NCI-H510A treated with DMSO at 0.1 percent for 48 hours (cell line): Measurements from ENCODE around the gene CNOT11.
A peak's percentile ranks its signal among the peaks of the same experiment; 100 is the strongest.

Experiments used
- DNase-seq: peaks from one replicate; lab custom pipeline; 2025; lab: John Stamatoyannopoulos, UW

CNOT11 gene

DNA sequence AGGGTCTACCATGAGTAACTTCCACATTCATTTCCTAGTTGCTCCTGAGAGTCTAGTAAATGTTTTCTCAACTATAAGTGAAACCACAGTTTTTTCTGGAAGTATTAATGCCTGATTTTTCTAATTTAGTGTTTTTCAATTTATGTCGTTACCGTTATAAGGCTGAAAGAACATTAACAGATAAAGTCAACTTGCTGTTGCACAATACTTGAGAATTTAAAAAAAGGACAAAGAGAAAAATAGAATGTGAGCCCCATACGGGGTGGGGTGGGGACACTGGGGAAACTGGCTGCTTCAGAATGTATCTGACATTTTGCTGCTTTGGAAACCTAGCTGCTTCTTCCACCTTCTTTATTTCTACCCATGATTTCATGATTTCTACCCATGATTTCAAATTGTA, 26.2 kb downstream of the CNOT11 start:
- DNase-seq: no peak

DNA sequence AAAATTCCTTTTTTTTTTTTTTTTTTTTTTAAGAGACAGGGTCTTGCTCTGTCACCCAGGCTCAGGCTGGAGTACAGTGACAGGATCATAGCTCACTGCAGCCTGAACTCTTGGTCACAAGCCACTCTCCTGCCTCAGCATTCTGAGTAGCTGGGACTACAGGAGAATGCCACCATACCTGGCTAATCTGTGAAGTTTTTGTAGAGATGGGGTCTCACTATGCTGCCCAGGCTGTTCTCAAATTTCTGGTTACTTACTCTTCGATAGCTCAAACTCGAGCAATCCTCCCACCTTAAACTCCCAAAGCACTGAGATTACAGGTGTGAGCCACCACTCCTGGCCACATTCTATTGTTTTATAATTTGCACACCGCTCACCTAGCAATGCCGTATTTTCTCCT, 28.8 kb downstream of the CNOT11 start:
- DNase-seq: no peak

DNA sequence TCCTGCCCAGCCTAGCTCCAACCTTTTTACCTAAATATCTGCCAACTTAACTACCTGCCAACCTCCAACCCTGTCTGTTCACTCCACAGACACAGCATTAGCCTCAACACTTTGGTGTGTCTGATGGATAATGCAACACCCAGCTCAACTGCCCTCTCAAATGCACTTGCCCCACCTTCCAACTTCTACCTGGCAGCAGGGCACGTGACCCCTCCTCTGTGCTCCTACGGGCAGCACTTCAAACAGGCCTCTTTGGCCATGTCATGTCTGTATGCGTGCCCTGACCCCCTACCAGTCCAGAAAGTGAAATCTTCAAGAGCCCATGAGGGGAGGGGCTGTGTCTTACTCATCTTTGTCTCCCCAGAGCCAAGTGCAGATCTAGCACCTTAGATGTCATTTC, 30.3 kb downstream of the CNOT11 start:
- no peak for DNase-seq

DNA sequence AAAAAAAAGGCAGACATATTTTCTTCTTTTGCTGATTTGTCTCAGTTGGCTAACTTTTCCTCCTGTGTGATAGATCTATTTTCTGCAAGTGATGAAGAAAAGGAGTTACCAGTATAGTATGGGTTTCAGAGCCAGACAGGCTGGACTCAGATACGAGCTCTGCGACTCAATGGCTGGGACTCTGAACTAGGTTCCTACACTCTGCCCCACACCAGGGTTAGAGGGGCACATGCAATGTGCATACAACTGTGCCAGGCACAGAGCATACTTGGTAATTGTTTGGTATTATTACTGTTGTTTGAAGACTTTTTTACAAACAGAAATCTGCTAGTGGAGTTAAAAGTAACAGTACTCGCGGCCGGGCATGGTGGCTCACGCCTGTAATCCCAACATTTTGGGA, 34.0 kb downstream of the CNOT11 start:
- DNase-seq: no peak

DNA sequence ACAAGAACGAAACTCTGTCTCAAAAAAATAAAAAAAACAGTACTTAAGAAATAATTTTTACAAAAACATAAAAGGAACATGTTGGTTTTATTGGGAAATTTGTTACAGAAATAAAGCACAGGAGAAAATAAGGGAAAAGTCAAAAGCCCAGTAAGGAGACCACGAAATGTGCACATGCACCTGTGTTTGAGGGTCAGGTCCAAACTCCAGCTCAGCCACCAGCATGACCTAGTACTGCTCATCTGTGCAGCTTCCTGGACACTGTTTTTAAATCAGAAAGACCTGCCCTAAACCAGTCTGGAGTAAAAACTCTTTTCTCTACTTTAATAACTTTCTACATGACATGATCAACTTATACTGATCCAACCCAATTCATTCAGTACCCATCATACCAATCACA, 34.6 kb downstream of the CNOT11 start:
- no peak for DNase-seq

DNA sequence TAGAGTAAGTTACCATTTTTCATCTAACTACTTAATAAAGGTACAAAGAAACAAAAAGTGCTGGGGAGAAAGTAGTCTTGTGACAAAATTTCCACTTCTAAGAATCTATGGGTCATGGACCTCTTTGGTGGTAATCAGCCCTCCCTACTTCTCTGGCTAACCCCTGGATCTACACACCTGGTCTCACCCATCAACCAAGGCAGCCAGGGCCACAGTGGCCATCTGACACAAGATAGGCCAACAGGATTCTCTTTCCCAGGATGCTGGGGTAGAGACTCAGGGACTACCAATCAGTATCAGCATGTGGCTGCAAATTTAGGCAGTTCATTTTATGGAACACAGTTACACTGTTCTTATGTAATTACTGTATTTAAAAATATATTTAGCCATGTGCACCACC, 38.0 kb downstream of the CNOT11 start:
- no peak for DNase-seq

DNA sequence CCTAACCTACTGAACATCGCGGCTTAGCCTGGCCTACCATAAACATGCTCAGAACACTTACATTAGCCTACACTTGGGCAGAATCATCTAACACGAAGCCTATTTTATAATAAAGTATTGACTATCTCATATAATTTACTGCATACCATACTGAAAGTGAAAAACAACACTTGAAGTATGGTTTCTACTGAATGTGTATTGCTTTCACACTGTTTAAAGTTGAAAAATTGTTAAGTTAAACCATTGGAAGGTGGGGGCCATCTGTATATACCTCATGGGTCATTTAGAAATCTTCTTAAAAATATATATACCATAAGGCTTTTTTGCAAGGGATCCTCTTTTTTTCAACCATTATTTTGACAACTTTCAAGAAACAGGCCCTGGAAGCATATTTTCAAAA, 39.3 kb downstream of the CNOT11 start:
- DNase-seq: no peak

DNA sequence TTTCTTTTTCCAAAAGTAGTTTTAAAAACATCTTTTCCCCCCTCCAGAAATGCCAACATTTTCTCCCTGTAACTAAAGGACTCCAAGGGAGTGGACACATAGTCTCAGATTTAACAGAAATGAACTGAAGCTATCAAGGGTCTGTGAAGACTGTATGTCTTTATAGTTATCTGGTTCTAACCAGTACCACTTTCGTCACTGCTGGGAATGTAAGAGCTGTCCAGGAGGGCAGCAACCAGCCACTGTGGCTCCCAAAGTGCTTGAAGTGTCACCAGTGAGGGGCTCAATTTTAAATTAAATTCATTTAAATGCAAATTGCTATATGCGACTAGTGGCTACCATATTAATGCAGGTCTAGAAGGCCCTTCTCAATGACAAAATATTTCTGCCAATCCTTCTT, 40.9 kb downstream of the CNOT11 start:
- DNase-seq: no peak

DNA sequence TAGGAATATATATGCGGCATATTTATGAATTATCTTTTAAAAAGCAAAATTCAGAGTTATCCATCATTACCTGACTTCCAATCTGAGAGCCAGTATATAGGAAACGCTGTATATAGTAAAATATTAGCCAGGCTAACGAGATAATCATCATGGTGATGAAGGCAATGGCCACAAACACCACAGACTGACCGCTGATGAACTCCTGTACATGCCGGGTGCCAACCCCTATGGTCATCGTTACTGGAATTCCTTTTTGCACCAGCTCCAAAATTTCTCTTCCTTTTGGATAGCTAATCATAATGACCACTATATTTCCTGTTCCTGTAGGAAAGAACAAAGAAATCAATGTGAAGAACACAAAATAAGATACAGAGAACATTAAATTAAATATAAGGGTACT, 42.2 kb downstream of the CNOT11 start:
- DNase-seq: no peak

DNA sequence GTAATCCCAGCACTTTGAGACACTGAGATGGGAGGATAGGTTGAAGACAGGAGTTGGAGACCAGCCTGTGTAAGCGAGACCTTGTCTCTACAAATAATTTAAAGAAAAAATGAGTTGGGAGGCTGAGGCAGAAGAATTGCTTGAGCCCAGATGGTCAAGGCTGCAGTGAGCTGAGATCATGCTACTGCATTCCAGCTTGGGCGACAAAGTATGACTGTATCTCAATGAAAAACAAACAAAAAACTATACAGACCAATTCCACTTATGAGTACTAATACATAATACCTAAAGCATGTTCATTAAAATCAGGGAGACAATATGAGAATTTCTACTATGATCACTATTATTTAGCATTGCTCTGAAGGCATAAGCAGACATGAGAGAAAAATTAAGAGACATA, 43.2 kb downstream of the CNOT11 start:
- no peak for DNase-seq

DNA sequence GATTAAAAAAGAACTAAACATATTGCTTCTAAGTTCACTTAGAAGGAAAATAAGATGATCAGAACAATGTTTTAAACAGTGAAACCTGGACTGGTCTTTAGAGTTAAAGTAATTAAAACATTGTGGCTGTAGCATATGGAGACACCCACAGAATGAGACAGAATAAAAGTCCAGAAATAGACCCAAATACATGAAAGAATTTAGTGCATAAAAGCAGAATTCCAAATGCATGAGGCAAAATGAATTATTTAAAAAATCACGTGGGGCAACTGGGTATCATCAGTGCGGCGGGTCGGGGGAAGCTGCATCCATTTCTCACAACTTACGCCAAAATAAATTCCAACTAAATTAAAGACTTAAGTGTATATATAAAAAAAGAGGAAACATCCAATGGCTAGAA, 43.7 kb downstream of the CNOT11 start:
- DNase-seq: no peak

DNA sequence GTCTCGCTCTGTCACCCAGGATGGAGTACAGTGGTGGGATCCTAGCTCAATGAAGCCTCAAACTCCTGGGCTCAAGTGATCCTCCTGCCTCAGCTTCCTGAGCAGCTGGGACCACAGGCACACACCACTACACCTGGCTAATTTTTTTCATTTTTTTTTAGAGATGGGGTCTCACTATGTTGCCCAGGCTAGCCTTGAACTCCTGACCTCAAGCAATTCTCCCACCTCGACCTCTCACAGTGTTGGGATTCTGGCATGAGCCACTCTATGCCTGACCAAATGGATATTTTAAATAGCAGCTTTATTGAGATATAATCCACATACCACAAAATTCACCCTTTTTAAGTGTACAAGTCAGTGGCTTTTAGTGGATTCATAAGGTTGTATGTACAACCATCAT, 44.7 kb downstream of the CNOT11 start:
- DNase-seq: no peak

DNA sequence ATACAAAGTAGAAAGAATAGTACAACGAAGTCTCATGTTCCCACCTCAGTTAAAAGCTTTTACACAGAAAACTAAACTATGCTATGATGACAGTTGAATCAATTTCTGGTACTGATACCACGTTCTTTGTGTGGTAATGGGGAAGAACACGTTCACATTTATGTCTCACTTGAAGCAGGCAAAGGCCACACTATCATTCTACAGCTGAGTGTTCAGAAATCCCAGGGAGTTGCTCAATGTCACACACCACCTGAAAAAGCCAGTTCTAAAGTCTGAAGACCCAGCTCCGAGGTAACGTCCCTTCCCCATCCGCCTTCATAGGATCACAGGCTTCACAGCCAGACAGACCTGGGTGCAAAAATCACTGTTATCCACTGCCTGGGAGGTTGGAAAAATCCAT, 46.9 kb downstream of the CNOT11 start:
- DNase-seq: no peak

DNA sequence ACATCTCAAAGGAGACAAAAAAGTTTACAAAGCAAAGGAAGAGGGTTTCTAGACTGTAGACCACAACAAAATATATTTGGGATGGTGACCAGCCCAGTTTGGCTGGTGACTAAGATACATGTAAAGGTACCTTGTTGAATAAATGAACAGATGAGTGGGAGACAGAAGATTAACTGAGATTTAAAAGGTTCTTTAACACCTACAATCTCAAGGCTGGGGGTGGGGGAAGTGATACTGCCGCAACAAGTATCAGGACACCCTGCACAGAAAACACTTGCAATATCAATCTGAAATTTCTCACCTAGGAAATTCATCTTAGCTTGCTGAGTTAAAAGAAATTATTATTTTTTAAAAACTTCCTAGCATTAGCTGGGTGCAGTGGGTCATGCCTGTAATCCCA, 47.5 kb downstream of the CNOT11 start:
- DNase-seq: no peak

DNA sequence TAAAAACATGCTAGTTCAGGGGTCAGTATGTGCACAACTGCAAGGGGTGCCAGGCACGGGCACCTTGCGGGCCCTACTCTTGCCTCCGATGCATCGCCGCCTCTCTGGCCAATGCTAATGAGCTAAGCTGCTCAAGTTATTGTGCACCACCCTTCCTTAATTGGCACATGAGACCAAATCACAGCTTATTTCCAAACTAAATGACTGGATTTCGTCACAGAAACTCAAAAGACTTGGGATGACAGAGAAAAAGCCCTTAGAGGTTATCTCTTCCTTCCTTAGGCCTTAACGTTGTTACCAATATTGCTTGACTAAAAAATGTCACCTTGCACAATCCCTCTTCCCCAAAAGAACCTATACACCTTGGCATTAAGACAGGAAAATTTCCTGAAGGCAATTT, 48.1 kb downstream of the CNOT11 start:
- no peak for DNase-seq

DNA sequence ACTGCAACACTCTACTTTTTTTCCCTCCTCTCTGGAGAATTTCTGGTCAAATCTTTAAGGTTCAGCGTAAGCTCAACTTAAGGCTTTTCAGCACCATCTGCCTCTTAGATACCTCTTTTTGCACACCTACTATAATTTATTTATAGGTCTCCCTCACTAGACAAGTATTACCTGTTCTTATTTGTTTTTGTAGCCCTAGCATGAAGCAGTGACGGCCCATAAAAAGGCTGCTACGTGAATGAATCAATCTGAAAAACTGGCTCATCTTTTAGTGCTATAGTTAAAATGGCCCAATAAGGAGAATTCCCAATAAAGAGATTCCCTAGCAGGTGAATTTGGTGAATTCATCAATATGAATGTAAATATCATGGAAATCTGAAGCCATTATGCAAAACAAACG, 49.3 kb downstream of the CNOT11 start:
- peak; percentile 35 for DNase-seq

DNA sequence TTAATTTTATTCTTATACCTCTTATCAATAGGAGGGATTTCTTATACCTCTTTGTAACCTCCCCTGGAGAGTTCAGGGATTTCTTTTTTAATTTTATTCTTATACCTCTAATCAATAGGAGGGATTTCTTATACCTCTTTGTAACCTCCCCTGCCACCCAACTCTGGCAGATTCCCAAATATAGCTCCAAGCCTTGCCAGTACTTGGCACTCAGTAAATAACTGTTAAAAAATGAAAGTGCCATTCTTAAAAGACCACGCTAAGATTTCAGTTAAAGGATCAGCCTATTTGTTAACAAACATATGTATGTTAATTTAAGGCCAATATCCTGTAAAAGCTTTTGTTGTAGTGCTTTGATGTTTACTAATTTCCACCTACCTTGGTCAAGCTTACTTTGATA, 51.0 kb downstream of the CNOT11 start:
- no peak for DNase-seq

DNA sequence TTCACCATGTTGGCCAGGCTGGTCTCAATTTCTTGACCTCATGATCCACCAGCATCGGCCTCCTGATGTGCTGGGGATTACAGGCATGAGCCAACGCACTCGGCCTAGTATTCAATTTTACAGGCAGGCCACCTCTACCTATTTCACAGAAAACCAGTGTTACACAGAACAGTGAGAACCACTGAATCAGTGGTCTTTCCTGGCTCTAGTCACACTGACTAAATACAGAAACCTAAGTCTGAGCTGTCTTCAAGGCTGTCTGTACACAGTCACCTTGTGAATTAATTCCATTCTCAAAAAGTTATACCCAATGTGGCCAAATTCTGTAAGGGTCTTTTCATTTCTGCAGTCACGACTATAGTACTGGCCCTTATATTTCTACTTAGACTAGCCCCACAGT, 52.3 kb downstream of the CNOT11 start:
- DNase-seq: no peak

DNA sequence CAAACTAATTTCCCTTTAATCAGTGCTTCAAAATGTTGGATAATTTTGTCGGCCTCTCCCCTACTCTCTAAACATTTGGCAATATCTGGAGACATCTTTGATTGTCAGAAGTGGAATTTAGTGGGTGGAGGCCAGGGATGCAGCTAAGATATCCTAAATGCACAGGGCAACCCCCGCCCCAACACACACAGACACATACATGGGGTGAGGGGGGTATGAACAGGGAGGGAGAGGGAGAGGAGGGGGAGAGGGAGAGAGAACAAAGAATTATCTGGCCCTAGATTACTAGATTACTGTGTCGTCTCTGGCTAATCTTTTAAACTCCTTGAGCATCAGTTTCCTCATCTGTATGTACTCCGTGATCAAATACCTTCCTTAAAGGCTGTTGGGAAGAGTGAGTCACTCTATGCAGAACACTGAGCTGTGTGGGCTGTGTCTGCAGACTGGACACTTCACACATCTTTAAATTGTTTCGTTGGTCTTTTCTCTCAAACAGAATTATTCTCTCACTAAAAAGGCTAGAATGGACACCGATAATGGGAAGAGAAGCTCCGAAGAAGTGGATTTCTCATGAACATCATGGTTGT, 52.9 kb downstream of the CNOT11 start:
- DNase-seq: no peak

DNA sequence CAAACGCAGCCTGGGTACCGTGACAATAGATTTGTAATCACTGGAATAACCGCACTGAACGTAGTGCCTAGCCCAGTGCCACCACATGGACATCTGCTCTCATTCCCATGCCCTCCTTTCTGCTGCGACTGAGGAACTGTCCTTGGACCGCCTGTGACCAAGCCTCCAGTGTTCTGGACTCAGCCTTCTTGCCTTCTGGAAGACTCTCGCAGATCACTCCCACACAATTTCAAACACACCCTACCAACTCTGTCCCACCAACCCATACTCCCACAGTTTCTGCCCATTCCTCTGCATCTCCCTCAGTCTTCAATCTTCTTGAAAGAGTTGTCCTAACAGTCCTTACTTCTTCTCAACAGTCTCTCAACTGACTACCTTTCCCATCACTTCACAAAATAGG, 53.7 kb downstream of the CNOT11 start:
- no peak for DNase-seq

DNA sequence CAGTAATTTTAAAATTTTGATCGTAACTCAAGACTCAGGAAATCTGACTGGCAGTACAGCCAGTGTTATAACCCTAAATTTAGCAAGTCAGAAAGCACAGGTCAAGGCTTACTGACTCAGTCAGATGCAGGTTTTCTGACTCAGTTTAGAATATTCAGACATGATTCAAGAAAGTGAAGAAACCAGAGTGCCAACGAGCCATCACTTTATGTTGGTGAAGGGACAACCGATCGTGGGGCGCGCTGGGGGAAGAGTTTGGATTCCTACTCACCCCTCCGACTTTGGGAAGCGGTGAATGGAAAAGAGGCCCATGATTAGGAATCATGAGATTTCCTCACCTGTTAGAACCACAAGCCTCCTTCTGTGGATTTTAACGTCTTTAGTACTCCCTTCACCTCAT, 54.8 kb downstream of the CNOT11 start:
- no peak for DNase-seq

DNA sequence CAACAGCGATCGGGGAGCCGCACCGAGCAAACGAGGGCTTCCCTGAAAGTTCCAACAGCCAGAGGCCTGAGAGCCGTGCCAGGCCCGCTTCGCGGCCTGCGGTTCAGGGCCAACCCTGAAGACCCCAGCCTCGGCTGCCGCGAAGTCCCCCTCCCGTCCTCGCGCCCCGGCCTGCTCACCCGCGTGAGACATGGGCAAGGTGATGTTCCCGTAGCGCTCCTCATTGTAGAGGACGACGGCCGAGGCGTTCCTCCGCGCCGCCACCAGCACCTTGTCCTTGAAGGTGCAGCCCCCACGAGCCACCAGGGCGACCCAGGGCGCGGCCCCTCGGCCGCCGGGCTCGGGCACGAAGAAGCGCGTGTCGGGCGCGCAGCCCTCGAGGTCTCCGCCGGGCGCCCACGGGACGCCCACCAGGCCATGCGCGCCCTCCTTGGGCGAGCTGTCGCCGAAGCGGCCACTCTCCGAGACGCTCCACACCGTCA, 55.3 kb downstream of the CNOT11 start:
- no peak for DNase-seq

DNA sequence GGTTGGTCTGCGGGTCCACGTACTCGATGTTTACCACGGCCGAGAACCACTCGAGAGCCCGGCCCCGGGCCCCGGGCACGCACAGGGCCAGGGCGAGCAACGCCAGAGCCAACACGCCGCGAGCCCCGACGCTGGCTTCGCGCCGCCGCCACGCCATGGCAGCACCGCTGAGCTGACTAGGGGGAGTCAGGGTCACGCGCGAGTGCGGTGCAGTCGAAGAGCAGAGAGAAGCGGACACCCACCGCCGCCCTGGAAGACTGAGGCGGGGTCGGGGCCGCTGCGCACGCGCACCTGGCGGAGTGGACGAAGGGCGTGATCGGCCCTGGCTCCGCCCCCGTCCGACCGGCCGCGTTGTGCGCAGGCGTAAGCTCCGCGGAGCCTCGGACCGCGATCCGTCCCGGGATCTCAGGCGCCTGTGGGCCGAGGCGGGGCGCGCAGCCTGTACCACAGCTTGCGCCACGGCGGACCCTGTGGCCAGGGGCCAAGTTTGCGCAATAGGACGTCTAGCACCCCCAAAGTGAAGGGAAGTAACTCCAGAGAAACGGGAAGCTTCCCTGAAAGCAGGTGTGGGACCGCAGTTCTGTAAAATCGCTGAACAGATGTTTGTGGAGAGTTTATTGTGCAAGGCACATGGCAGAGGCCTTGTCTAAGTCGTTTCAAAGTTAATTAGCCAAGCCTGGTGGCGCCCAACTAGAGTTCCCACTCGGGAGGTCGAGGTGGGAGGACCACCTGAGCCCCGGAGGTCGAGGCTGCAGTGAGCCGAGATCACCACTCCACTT, 55.9 kb downstream of the CNOT11 start, which contains the start of gene RNF149:
RNF149 (minus strand) TSS at position 270 of the 779 bp plus-strand sequence; CDS start at position 157, 113 bp downstream.
- DNase-seq: peak; percentile 73
